HUES64 (cell line): ENCODE results near the gene DDAH1.

Source experiments
- H3K27ac ChIP-seq: 2 replicates; pipeline ENCODE4 v1.7.0; 2013; ENCODE audit warnings: low read depth, low read length, inconsistent platforms
- H3K27me3 ChIP-seq: 2 replicates; pipeline ENCODE4 v1.6.1; 2013; ENCODE audit warnings: mild to moderate bottlenecking, low read length; ENCODE audit not compliant: insufficient read depth
- H3K36me3 ChIP-seq: 2 replicates; pipeline ENCODE4 v1.6.1; 2013; ENCODE audit warnings: mild to moderate bottlenecking, low read length; ENCODE audit not compliant: insufficient read depth
- H3K4me1 ChIP-seq: 2 replicates; pipeline ENCODE4 v1.6.1; 2013; ENCODE audit warnings: mild to moderate bottlenecking, low read length, moderate library complexity; ENCODE audit not compliant: insufficient read depth
- H3K4me3 ChIP-seq: 2 replicates; pipeline ENCODE4 v1.5.1; 2013; ENCODE audit warnings: mild to moderate bottlenecking, low read length, moderate library complexity
- H3K9ac ChIP-seq: 2 replicates; pipeline ENCODE4 v1.6.1; 2013; ENCODE audit warnings: mild to moderate bottlenecking, low read depth, low read length
- H3K9me3 ChIP-seq: 2 replicates; pipeline ENCODE4 v1.6.1; 2013; ENCODE audit warnings: low read depth, low read length; ENCODE audit not compliant: insufficient read depth
- WGBS: fragments of 150-250, 120-280 bp; methylation state at CpG from one replicate; pipeline ENCODE4 v1.1.7; 2013; ENCODE audit warnings: missing lambda C conversion rate; 5-methylcytosine and 5-hydroxymethylcytosine counted together

Gene DDAH1

GRCh38 chr1:85326336-85326735, 138.6 kb downstream of the DDAH1 start:
- no peak overlapping the region for H3K9ac ChIP-seq
- no peaks in the 10 kb centered on the region for H3K36me3 ChIP-seq
- H3K27ac ChIP-seq: no peak overlapping the region
- peaks cover 43% of the 10 kb centered on the region for H3K4me1 ChIP-seq
- H3K27me3 ChIP-seq: no peaks in the 10 kb centered on the region
- no peaks in the 10 kb centered on the region for H3K9me3 ChIP-seq
- 92% methylated on average over 2 of the region's 2 CpGs for WGBS
- H3K4me3 ChIP-seq: no peak overlapping the region

GRCh38 chr1:85325920-85326319, 139.0 kb downstream of the DDAH1 start:
- Histone ChIP-seq H3K4me3 (no peak overlapping the region), H3K9ac (no peak overlapping the region), H3K27ac (no peak overlapping the region), H3K36me3 (no peaks in the 10 kb centered on the region), H3K9me3 (no peaks in the 10 kb centered on the region), H3K4me1 (peaks cover 43% of the 10 kb centered on the region), H3K27me3 (no peaks in the 10 kb centered on the region)

- H3K9ac ChIP-seq: no peak overlapping the region
- H3K4me1 ChIP-seq: peaks cover 23% of the 10 kb centered on the region
- no peak overlapping the region for H3K27ac ChIP-seq
- no peak overlapping the region for H3K4me3 ChIP-seq
- H3K9me3 ChIP-seq: no peaks in the 10 kb centered on the region
- 97% methylated on average over 2 of the region's 5 CpGs for WGBS
- no peaks in the 10 kb centered on the region for H3K27me3 ChIP-seq
- H3K36me3 ChIP-seq: no peaks in the 10 kb centered on the region
Measured at GRCh38 chr1:85323770-85324169, 141.2 kb downstream of the DDAH1 start.

- Histone ChIP-seq H3K4me3 (no peak overlapping the region), H3K36me3 (no peaks in the 10 kb centered on the region), H3K4me1 (peaks cover 13% of the 10 kb centered on the region), H3K9ac (no peak overlapping the region), H3K9me3 (no peaks in the 10 kb centered on the region), H3K27me3 (no peaks in the 10 kb centered on the region), H3K27ac (no peak overlapping the region)
- WGBS: 100% methylated on average over 2 of the region's 2 CpGs
Measured at GRCh38 chr1:85322655-85323054, 142.3 kb downstream of the DDAH1 start.

GRCh38 chr1:85321237-85321964, 143.6 kb downstream of the DDAH1 start:
- Histone ChIP-seq H3K9ac (no peak overlapping the region), H3K27me3 (no peaks in the 10 kb centered on the region), H3K36me3 (no peaks in the 10 kb centered on the region), H3K27ac (no peak overlapping the region), H3K4me1 (peaks cover 13% of the 10 kb centered on the region), H3K9me3 (no peaks in the 10 kb centered on the region), H3K4me3 (no peak overlapping the region)
- WGBS: 96% methylated on average over 7 of the region's 7 CpGs

- Histone ChIP-seq H3K36me3 (no peaks in the 10 kb centered on the region), H3K27me3 (no peaks in the 10 kb centered on the region), H3K9ac (no peak overlapping the region), H3K9me3 (no peaks in the 10 kb centered on the region), H3K27ac (no peak overlapping the region), H3K4me1 (peaks cover 13% of the 10 kb centered on the region), H3K4me3 (no peak overlapping the region)
- WGBS: 95% methylated on average over 2 of the region's 2 CpGs
Measured at GRCh38 chr1:85320371-85321131, 144.4 kb downstream of the DDAH1 start.

- Histone ChIP-seq H3K4me3 (no peak overlapping the region), H3K9me3 (no peaks in the 10 kb centered on the region), H3K36me3 (no peaks in the 10 kb centered on the region), H3K27me3 (no peaks in the 10 kb centered on the region), H3K27ac (no peak overlapping the region), H3K9ac (no peak overlapping the region), H3K4me1 (peaks cover 8% of the 10 kb centered on the region; the same call in 1 of the 2 replicates)
- 91% methylated on average over 4 of the region's 4 CpGs for WGBS
Measured at GRCh38 chr1:85319931-85320330, 145.0 kb downstream of the DDAH1 start.

- H3K9me3 ChIP-seq: no peaks in the 10 kb centered on the region
- H3K27me3 ChIP-seq: no peaks in the 10 kb centered on the region
- H3K9ac ChIP-seq: no peak overlapping the region
- no peak overlapping the region for H3K4me3 ChIP-seq
- peaks cover 3% of the 10 kb centered on the region; the same call in 1 of the 2 replicates for H3K4me1 ChIP-seq
- WGBS: 99% methylated on average over 3 of the region's 3 CpGs
- H3K36me3 ChIP-seq: no peaks in the 10 kb centered on the region
- H3K27ac ChIP-seq: no peak overlapping the region
Measured at GRCh38 chr1:85319491-85319890, 145.5 kb downstream of the DDAH1 start.

- H3K27me3 ChIP-seq: no peaks in the 10 kb centered on the region
- no peak overlapping the region for H3K4me3 ChIP-seq
- no peak overlapping the region for H3K9ac ChIP-seq
- H3K27ac ChIP-seq: no peak overlapping the region
- no peaks in the 10 kb centered on the region for H3K36me3 ChIP-seq
- no peaks in the 10 kb centered on the region for H3K4me1 ChIP-seq
- H3K9me3 ChIP-seq: no peaks in the 10 kb centered on the region
- 88% methylated on average over 1 of the region's 1 CpG for WGBS
Measured at GRCh38 chr1:85318217-85318616, 146.7 kb downstream of the DDAH1 start.

GRCh38 chr1:85317560-85317959, 147.4 kb downstream of the DDAH1 start:
- Histone ChIP-seq H3K27me3 (no peaks in the 10 kb centered on the region), H3K4me1 (no peaks in the 10 kb centered on the region), H3K36me3 (no peaks in the 10 kb centered on the region), H3K4me3 (no peak overlapping the region), H3K9ac (no peak overlapping the region), H3K9me3 (no peaks in the 10 kb centered on the region), H3K27ac (no peak overlapping the region)
- 95% methylated on average over 4 of the region's 5 CpGs for WGBS

- Histone ChIP-seq H3K9me3 (no peaks in the 10 kb centered on the region), H3K4me1 (no peaks in the 10 kb centered on the region), H3K27me3 (no peaks in the 10 kb centered on the region), H3K4me3 (no peak overlapping the region), H3K36me3 (no peaks in the 10 kb centered on the region), H3K27ac (no peak overlapping the region), H3K9ac (no peak overlapping the region)
- WGBS: 86% methylated on average over 2 of the region's 2 CpGs
Measured at GRCh38 chr1:85316321-85316720, 148.6 kb downstream of the DDAH1 start.
